ENCODE measurements around the gene MSH2. TPM values are rescaled to one million over a fixed set of nuclear protein-coding genes. Genes with fewer than 3 reads are reported as not detected.

MSH2 gene
- total RNA-seq, 1 donor from 2014 or later = 13.1 TPM

DNA sequence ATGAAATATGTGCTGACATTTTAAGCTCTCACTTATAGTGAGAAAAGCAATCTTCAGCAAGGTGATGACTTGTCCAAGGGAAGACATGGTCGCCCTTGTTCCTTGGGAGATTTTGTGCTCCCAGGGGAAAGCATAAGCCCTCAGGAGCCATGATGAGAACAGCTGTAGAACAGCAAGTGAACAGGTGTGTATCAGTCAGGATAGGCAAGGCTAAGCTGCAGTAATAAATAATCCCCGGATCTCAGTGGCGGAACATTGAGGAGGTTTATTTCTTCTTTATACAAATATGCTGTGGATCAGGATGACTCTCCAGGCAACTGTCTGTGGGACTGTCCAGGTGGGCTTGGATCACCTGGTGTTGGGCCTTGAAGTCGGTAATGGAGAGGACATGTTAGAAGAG is 103.1 kb downstream of the MSH2 start:
- H3K27me3 ChIP-seq (ENCODE audit: low read depth) = no peaks in the 10 kb centered on the region
- TF ChIP-seq, protein P1, sequence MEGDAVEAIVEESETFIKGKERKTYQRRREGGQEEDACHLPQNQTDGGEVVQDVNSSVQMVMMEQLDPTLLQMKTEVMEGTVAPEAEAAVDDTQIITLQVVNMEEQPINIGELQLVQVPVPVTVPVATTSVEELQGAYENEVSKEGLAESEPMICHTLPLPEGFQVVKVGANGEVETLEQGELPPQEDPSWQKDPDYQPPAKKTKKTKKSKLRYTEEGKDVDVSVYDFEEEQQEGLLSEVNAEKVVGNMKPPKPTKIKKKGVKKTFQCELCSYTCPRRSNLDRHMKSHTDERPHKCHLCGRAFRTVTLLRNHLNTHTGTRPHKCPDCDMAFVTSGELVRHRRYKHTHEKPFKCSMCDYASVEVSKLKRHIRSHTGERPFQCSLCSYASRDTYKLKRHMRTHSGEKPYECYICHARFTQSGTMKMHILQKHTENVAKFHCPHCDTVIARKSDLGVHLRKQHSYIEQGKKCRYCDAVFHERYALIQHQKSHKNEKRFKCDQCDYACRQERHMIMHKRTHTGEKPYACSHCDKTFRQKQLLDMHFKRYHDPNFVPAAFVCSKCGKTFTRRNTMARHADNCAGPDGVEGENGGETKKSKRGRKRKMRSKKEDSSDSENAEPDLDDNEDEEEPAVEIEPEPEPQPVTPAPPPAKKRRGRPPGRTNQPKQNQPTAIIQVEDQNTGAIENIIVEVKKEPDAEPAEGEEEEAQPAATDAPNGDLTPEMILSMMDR (IDR thresholded peaks at IDR 0.05) = no peak
- no peaks in the 10 kb centered on the region for H3K4me1 ChIP-seq
- intact Hi-C loops (cut with DNase I) = no loop called here
- ATAC-seq (no peak), DNase-seq (no peak)
- no peaks in the 10 kb centered on the region for H3K36me3 ChIP-seq
- no peak overlapping the region for H3K27ac ChIP-seq
- no peak overlapping the region for H3K4me3 ChIP-seq
- H3K9me3 ChIP-seq = no peaks in the 10 kb centered on the region

DNA sequence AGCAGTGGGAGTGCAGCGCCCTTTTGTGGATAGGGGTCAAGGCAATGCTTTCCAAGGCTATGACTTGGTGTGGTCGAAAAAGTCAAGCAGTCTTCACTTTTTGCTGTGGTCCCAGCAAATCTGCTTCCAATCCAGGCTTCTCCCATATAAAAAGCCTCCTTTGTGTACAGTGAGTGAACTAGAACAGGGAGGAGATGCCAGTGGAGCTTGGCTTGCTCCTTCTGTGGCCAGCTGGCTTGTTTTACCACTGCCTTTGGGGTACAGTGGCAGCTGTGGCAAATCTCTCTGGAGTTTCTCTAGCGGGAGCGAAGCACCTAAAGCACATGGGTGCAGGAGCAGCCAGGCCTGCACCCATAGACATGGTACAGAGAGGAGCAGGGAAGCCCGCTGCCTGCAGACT is 103.5 kb downstream of the MSH2 start:
- no peak for ATAC-seq

DNA sequence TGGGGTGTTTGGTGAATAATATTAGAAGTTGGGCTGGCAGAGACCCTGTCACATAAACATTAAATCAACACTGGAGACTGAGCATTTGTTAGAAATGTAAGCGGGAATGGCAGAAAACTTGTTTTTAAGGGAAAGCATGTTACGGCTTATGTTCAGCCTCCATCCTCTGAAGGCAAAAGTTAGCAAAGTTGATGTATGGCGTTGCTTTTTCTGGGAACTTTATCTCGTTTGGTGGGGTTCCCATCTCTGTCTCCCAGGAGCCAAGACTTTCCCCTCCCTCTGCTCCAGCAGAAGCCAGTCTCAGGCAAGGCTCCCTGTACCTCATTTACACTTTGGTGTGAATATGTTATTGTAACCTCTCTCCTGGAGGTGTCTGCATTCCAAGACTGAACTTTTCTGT is 105.1 kb downstream of the MSH2 start:
- no peaks in the 10 kb centered on the region for H3K27me3 ChIP-seq (ENCODE audit: low read depth)
- no peaks in the 10 kb centered on the region for H3K9me3 ChIP-seq
- no peaks in the 10 kb centered on the region for H3K4me1 ChIP-seq
- no peaks in the 10 kb centered on the region for H3K36me3 ChIP-seq
- intact Hi-C loops (cut with DNase I) = no loop called here
- DNase-seq (no peak), ATAC-seq (no peak)
- TF ChIP-seq, protein P1 (IDR thresholded peaks at IDR 0.05) = no peak
- H3K27ac ChIP-seq = no peak overlapping the region
- H3K4me3 ChIP-seq = no peak overlapping the region

More for the DNA sequence above, 103.5 kb downstream of the MSH2 start:
- no peak for DNase-seq
- H3K27ac ChIP-seq = no peak overlapping the region
- no peak overlapping the region for H3K4me3 ChIP-seq
- no peaks in the 10 kb centered on the region for H3K27me3 ChIP-seq (ENCODE audit: low read depth)
- H3K4me1 ChIP-seq = no peaks in the 10 kb centered on the region
- intact Hi-C loops (cut with DNase I) = no loop called here
- TF ChIP-seq, protein P1 (IDR thresholded peaks at IDR 0.05) = no peak
- no peaks in the 10 kb centered on the region for H3K9me3 ChIP-seq
- no peaks in the 10 kb centered on the region for H3K36me3 ChIP-seq

- intact Hi-C loops (cut with DNase I) = no loop called here
- no peaks in the 10 kb centered on the region for H3K36me3 ChIP-seq
- ATAC-seq (no peak), DNase-seq (no peak)
- H3K9me3 ChIP-seq = no peaks in the 10 kb centered on the region
- TF ChIP-seq, protein P1 (IDR thresholded peaks at IDR 0.05) = no peak
- no peak overlapping the region for H3K27ac ChIP-seq
- H3K4me3 ChIP-seq = no peak overlapping the region
- H3K4me1 ChIP-seq = no peaks in the 10 kb centered on the region
- H3K27me3 ChIP-seq (ENCODE audit: low read depth) = no peaks in the 10 kb centered on the region
Observed at GRCh38 chr2:47508641-47509040, 105.7 kb downstream of the MSH2 start.

DNA sequence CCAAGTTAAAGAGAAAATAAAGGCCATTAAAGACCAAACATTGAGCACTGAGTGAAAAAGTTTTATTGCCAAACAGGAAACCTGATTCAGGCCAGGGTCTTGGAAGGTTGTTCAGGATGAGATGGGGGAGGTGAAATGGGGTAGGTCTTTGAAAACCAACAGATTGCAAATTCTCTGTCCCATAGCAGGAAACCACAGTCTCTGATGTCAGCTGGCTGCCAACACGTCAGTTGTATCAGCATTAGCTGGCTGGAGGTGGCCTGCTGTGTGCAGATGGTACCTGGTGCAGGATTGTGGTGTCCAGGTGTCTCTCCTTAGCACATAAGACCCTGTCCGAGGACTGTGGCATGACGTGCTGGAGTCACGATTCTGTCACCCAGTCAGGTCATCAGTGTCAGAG is 106.3 kb downstream of the MSH2 start:
- Histone ChIP-seq H3K36me3 (no peaks in the 10 kb centered on the region), H3K4me3 (no peak overlapping the region), H3K27ac (no peak overlapping the region), H3K4me1 (no peaks in the 10 kb centered on the region), H3K27me3 (ENCODE audit: low read depth) (no peaks in the 10 kb centered on the region), H3K9me3 (no peaks in the 10 kb centered on the region)
- ATAC-seq (no peak), DNase-seq (no peak)
- TF ChIP-seq, protein P1 (IDR thresholded peaks at IDR 0.05) = no peak
- intact Hi-C loops (cut with DNase I) = no loop called here
